BJ (cell line): ENCODE data around the gene XXYLT1. TPM values are rescaled to one million over a fixed set of nuclear protein-coding genes. Genes with fewer than 3 reads are reported as not detected.
"Not testable (repeated sequence)": the region's sequence is repeated elsewhere in the genome, so short reads cannot be mapped to it uniquely, and the experiment has no call there.

Experiments
- CTCF ChIA-PET: fragments of 350-600 bp; formaldehyde crosslinking; extraction: SDS; loops from one replicate; lab custom pipeline; 2021; ENCODE audit warnings: antibody characterized with exemption, inconsistent platforms; lab: Yijun Ruan, JAX
- POLR2A ChIA-PET: fragments of 300-600 bp; sonication (Branson Sonifier 250); formaldehyde crosslinking; extraction: SDS; loops from one replicate; lab custom pipeline; 2021; ENCODE audit warnings: antibody characterized with exemption; lab: Charles Lee
- DNase-seq: peaks from one replicate; pipeline ENCODE4 v3.0.0-alpha.2; 2011; ENCODE audit warnings: low read depth
- H3K27me3 ChIP-seq: 2 replicates; pipeline ENCODE4 v1.6.0; 2011; ENCODE audit warnings: low read length; ENCODE audit not compliant: control insufficient read depth, insufficient read depth
- H3K36me3 ChIP-seq: 2 replicates; pipeline ENCODE4 v1.5.1; 2011; ENCODE audit warnings: low read length; ENCODE audit not compliant: control insufficient read depth, insufficient read depth
- H3K4me3 ChIP-seq: 2 replicates; pipeline ENCODE4 v1.5.1; 2011; ENCODE audit warnings: low read depth, mild to moderate bottlenecking, control low read depth, low read length
- polyA plus RNA-seq: library from polyadenylated mRNA; depleted of rRNA; stranded (reverse); fragments of >200 nt; gene quantifications from 2 replicates; pipeline ENCODE4 v1.2.3, GENCODE V29; 2011
- TF ChIP-seq, protein P1 (sequence below): IDR thresholded peaks from 2 replicates; pipeline ENCODE4 v1.5.1; 2011; ENCODE audit warnings: low read depth, mild to moderate bottlenecking, control low read depth, inconsistent platforms, low read length, moderate library complexity; ENCODE audit not compliant: insufficient read depth

The XXYLT1 gene
- polyA plus RNA-seq, 1 experiment: 33.5 TPM

GRCh38 chr3:195219351-195220230 lies 51.4 kb downstream of the XXYLT1 start:
- POLR2A ChIA-PET: interaction anchor here (0.6 kb wide), 1 partner anchor 9 kb away, joined by 3 read pairs; no protein-coding TSS in a partner anchor
- CTCF ChIA-PET: no interaction called here
- TF ChIP-seq, protein P1, sequence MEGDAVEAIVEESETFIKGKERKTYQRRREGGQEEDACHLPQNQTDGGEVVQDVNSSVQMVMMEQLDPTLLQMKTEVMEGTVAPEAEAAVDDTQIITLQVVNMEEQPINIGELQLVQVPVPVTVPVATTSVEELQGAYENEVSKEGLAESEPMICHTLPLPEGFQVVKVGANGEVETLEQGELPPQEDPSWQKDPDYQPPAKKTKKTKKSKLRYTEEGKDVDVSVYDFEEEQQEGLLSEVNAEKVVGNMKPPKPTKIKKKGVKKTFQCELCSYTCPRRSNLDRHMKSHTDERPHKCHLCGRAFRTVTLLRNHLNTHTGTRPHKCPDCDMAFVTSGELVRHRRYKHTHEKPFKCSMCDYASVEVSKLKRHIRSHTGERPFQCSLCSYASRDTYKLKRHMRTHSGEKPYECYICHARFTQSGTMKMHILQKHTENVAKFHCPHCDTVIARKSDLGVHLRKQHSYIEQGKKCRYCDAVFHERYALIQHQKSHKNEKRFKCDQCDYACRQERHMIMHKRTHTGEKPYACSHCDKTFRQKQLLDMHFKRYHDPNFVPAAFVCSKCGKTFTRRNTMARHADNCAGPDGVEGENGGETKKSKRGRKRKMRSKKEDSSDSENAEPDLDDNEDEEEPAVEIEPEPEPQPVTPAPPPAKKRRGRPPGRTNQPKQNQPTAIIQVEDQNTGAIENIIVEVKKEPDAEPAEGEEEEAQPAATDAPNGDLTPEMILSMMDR: no peak

GRCh38 chr3:195218331-195218730 lies 52.6 kb downstream of the XXYLT1 start:
- DNase-seq, H3K36me3 ChIP-seq, H3K4me3 ChIP-seq, H3K27me3 ChIP-seq, POLR2A ChIA-PET, CTCF ChIA-PET: not testable (repeated sequence)

More at GRCh38 chr3:195219351-195220230, 51.4 kb downstream of the XXYLT1 start:
- H3K27me3 ChIP-seq: no peaks in the 10 kb centered on the region
- H3K4me3 ChIP-seq: no peak overlapping the region
- H3K36me3 ChIP-seq: no peaks in the 10 kb centered on the region
- no peak for DNase-seq

GRCh38 chr3:195215576-195215975 lies 55.4 kb downstream of the XXYLT1 start:
- POLR2A ChIA-PET, H3K4me3 ChIP-seq, DNase-seq, H3K27me3 ChIP-seq, H3K36me3 ChIP-seq, CTCF ChIA-PET: not testable (repeated sequence)

DNA sequence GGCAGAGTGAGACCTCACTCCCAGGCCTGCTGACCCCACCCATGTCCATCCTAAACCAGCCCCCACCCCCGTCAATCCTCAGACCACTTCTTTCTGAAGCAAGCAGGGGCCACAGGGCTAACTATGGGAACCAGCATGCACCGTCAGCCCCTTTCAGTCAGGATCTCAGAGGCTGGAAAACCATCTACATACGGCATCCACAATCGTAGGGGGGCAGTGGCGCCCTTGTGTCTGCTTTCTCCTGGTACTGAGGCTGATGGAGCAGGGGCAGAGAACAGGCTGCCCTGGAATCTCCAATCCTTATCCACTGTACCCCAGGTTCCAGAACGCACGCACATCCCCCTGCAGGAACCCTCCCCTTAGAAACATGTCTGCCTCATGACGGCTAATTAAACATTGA lies 56.6 kb downstream of the XXYLT1 start:
- DNase-seq: no peak
- CTCF ChIA-PET: no interaction called here
- POLR2A ChIA-PET: no interaction called here

GRCh38 chr3:195213639-195214315 lies 57.2 kb downstream of the XXYLT1 start:
- ChIA-PET CTCF (no interaction called here), POLR2A (no interaction called here)
- no peaks in the 10 kb centered on the region for H3K27me3 ChIP-seq
- H3K4me3 ChIP-seq: no peak overlapping the region
- no peaks in the 10 kb centered on the region for H3K36me3 ChIP-seq
- no peak for DNase-seq
- TF ChIP-seq, protein P1: no peak

More for the DNA sequence above, 56.6 kb downstream of the XXYLT1 start:
- Histone ChIP-seq H3K27me3 (no peaks in the 10 kb centered on the region), H3K36me3 (no peaks in the 10 kb centered on the region), H3K4me3 (no peak overlapping the region)
- TF ChIP-seq, protein P1: no peak

- no peak for DNase-seq
- TF ChIP-seq, protein P1: no peak
- Histone ChIP-seq H3K4me3 (no peak overlapping the region), H3K36me3 (no peaks in the 10 kb centered on the region), H3K27me3 (no peaks in the 10 kb centered on the region)
- ChIA-PET POLR2A (no interaction called here), CTCF (no interaction called here)
Measured at GRCh38 chr3:195212749-195213375, 58.1 kb downstream of the XXYLT1 start.
